Measurements from ENCODE around the gene RNU4-1. TPM values are rescaled to one million over a fixed set of nuclear protein-coding genes. Genes with fewer than 3 reads are reported as not detected.

RNU4-1 gene
- total RNA-seq, 3 donors from 2014 or later, result under 0.01 TPM; not detected in 1

DNA sequence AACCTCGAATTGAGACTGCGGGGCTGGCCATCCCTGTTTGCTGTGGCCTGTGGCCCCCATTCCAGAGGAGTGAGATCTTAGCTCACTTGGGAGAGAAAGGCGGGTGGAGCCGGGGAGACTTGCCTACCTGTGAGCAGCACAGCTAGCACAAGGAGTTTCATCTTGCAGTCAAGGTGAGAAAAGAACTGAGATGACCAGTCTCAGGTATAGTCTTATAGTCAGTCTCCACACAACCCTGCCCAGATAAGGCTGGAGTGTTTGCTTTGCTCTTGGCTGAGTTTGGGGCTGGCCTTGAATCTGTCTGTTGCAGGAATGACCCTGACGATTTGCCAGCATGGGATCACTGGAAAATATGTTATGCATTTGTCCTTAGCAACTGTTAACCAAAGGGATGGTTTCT lies 34.6 kb upstream of the RNU4-1 start, which contains the start of gene PLA2G1B:
Gene PLA2G1B (minus strand): TSS at position 187 of the 400 bp plus-strand sequence. CDS start 26 bp downstream, at position 161.
- intact Hi-C loops (cut with DNase I; ENCODE audit: low total_unique reads), result no loop called here
- Histone ChIP-seq H3K4me3 (no peak within 1 kb of the TSS), H3K4me1 (no peaks in the 10 kb centered on the region), H3K27ac (no peak within 1 kb of the TSS), H3K36me3 (no peaks in the 10 kb centered on the region), H3K27me3 (no peaks in the 10 kb centered on the region), H3K9me3 (no peaks in the 10 kb centered on the region)
- no peak for DNase-seq (ENCODE audit: low spot score in 2 of 2)
- TF ChIP-seq POLR2A (IDR thresholded peaks at IDR 0.05) (no peak), POLR2AphosphoS5 (IDR thresholded peaks at IDR 0.05) (no peak)
- TF ChIP-seq, protein P1, sequence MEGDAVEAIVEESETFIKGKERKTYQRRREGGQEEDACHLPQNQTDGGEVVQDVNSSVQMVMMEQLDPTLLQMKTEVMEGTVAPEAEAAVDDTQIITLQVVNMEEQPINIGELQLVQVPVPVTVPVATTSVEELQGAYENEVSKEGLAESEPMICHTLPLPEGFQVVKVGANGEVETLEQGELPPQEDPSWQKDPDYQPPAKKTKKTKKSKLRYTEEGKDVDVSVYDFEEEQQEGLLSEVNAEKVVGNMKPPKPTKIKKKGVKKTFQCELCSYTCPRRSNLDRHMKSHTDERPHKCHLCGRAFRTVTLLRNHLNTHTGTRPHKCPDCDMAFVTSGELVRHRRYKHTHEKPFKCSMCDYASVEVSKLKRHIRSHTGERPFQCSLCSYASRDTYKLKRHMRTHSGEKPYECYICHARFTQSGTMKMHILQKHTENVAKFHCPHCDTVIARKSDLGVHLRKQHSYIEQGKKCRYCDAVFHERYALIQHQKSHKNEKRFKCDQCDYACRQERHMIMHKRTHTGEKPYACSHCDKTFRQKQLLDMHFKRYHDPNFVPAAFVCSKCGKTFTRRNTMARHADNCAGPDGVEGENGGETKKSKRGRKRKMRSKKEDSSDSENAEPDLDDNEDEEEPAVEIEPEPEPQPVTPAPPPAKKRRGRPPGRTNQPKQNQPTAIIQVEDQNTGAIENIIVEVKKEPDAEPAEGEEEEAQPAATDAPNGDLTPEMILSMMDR (IDR thresholded peaks at IDR 0.05), result no peak

DNA sequence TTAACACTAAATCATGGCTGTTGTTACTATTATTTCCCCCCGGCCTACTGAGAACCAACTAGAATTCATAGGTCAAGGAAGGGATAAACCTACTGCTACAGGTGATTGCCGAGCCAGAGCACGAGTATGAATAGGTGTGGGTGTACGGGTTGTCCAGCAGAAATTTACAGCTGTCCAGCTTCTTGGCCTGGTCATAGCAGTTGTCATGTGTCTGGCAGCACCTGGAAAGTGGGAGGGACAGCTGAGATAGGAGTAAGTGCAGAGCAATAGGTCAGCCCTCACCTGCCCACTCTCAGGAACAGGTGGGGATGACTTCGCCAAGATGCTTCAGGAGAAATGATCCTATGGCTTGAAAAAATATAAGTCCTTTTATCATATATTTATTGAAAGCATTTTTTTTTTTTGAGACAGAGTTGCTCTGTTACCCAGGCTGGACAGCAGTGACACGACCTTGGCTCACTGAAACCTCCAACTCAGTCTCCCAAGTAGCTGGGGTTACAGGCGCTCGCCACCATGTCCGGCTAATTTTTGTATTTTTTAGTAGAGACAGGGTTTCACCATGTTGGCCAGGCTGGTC lies 31.9 kb upstream of the RNU4-1 start:
- H3K4me3 ChIP-seq, result no peak overlapping the region
- H3K27ac ChIP-seq, result no peak overlapping the region
- TF ChIP-seq, protein P1 (IDR thresholded peaks at IDR 0.05), result no peak
- TF ChIP-seq POLR2A (IDR thresholded peaks at IDR 0.05), result no peak
- no peak for TF ChIP-seq POLR2AphosphoS5 (IDR thresholded peaks at IDR 0.05)
- no peaks in the 10 kb centered on the region for H3K27me3 ChIP-seq
- H3K9me3 ChIP-seq, result no peaks in the 10 kb centered on the region
- no peaks in the 10 kb centered on the region for H3K36me3 ChIP-seq
- no peaks in the 10 kb centered on the region for H3K4me1 ChIP-seq
- no peak for DNase-seq (ENCODE audit: low spot score in 2 of 2)
- intact Hi-C loops (cut with DNase I; ENCODE audit: low total_unique reads), result no loop called here

DNA sequence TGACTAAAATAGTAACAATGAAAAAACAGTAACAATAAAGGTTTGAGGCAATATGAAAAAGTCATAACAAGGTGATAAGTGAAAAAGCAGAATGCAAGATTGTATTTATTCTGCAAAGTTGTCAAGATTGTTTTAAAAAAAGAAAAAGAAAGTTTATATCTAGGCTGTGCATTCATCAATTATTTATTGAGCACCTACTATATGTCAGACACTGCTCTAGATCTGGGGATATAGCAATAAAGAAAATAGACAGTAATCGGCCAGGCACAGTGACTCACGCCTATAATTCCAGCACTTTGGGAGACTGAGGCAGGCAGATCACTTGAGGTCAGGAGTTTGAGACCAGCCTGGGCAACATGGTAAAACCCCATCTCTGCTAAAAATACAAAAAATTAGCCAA lies 30.7 kb upstream of the RNU4-1 start:
- no peaks in the 10 kb centered on the region for H3K4me1 ChIP-seq
- no peak for DNase-seq (ENCODE audit: low spot score in 2 of 2)
- H3K27ac ChIP-seq, result no peak overlapping the region
- no peak overlapping the region for H3K4me3 ChIP-seq
- H3K27me3 ChIP-seq, result no peaks in the 10 kb centered on the region
- no peaks in the 10 kb centered on the region for H3K36me3 ChIP-seq
- TF ChIP-seq POLR2AphosphoS5 (IDR thresholded peaks at IDR 0.05) (no peak), POLR2A (IDR thresholded peaks at IDR 0.05) (no peak)
- TF ChIP-seq, protein P1 (IDR thresholded peaks at IDR 0.05), result no peak
- no peaks in the 10 kb centered on the region for H3K9me3 ChIP-seq
- intact Hi-C loops (cut with DNase I; ENCODE audit: low total_unique reads), result no loop called here

DNA sequence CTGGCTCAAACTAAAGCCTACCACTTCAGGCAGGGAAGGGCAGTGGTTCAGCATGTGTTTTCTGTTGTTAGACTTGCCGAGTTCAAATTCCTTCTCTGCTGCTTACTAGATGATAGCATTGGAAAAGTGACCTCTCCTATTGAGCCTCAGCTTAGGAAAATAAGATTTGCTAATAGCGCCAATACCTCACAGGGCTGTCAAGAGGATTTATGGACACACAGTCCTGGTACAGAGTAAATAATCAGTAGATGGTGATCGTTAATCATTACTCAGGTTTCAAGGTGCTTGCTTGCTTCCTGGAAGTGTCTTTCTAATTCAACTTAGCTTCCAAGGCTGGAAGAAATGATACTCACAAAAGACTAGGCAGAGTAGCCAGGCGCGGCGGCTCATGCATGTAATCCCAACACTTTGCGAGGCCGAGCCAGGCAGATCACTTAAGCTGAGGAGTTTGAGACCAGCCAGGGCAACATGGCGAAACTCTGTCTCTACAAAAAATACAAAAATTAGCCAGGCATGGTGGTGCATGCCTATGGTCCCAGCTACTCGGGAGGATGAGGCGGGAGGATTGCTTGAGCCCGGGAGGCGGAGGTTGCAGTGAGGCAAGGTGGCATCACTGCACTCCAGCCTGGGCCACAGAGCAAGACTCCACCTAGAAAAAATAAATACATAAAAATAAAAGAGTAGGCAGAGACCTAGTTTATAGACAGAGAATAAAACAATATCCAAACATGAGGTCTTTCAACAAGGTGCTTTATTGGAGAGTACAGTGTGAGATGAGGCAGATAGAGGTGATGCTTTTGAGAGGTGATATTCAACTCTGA lies 28.6 kb upstream of the RNU4-1 start:
- DNase-seq (ENCODE audit: low spot score in 2 of 2), result no peak
- H3K27ac ChIP-seq, result no peak overlapping the region

More for the DNA sequence above, 28.6 kb upstream of the RNU4-1 start:
- Histone ChIP-seq H3K9me3 (no peaks in the 10 kb centered on the region), H3K4me1 (no peaks in the 10 kb centered on the region), H3K36me3 (no peaks in the 10 kb centered on the region), H3K27me3 (no peaks in the 10 kb centered on the region), H3K4me3 (no peak overlapping the region)
- intact Hi-C loops (cut with DNase I; ENCODE audit: low total_unique reads), result no loop called here
- TF ChIP-seq POLR2A (IDR thresholded peaks at IDR 0.05) (no peak), POLR2AphosphoS5 (IDR thresholded peaks at IDR 0.05) (no peak)
- TF ChIP-seq, protein P1 (IDR thresholded peaks at IDR 0.05), result no peak

Data from breast epithelium (tissue), 4 donors.